Prostate gland (tissue), 2 donors: ENCODE results near the gene CCDC183. TPM values are rescaled to one million over a fixed set of nuclear protein-coding genes. Genes with fewer than 3 reads are reported as not detected.

ENCODE experiments used
- DNase-seq: peaks from one replicate; pipeline ENCODE4 v3.0.0-alpha.2; 2019; ENCODE audit warnings: low spot score
- H3K27ac ChIP-seq, 2 donors: fragments of 200-600 bp; sonication (generic); 2 replicates each; pipeline ENCODE4 v1.5.1; 2017 to 2019
- H3K27me3 ChIP-seq: fragments of 200-600 bp; sonication (generic); replicated peaks from 2 replicates; pipeline ENCODE4 v1.5.1; 2019; ENCODE audit not compliant: insufficient read depth
- H3K36me3 ChIP-seq, 2 donors: fragments of 200-600 bp; sonication (generic); 1 replicate in 1 of 2; 2 replicates in 1 of 2; pipeline versions ENCODE4 v1.5.1 to v1.8.1; 2017 to 2019
- H3K4me1 ChIP-seq: fragments of 200-600 bp; sonication (generic); replicated peaks from 2 replicates; pipeline ENCODE4 v1.5.1; 2019
- H3K4me3 ChIP-seq, 2 donors: fragments of 200-600 bp; sonication (generic); 2 replicates each; pipeline ENCODE4 v1.5.1; 2017 to 2019
- H3K9me3 ChIP-seq: fragments of 200-600 bp; sonication (generic); 2 replicates; pipeline ENCODE4 v1.5.1; 2017
- CTCF ChIP-seq, 4 experiments: fragments of 200-600 bp in 2 of 4; fragments of 450-650 bp in 2 of 4; sonication (generic) in 2 of 4; IDR thresholded peaks; 1 replicate in 3 of 4; 2 replicates in 1 of 4; pipeline ENCODE4 v1.5.1; 2016 to 2019; ENCODE audit warnings: antibody characterized with exemption in 4 of 4, mild to moderate bottlenecking in 2 of 4, moderate library complexity in 2 of 4
- POLR2A ChIP-seq: fragments of 450-650 bp; IDR thresholded peaks from one replicate; pipeline ENCODE4 v1.6.1; 2016; ENCODE audit warnings: antibody characterized with exemption, mild to moderate bottlenecking
- POLR2AphosphoS5 ChIP-seq: sonication (generic); formaldehyde crosslinking; IDR thresholded peaks from one replicate; pipeline ENCODE4 v1.6.1; 2017; ENCODE audit warnings: antibody characterized with exemption
- WGBS: methylation state at CpG from one replicate; pipeline ENCODE4 v1.1.5; 2018; 5-methylcytosine and 5-hydroxymethylcytosine counted together
- intact Hi-C: fragments of 100-400 bp; cut with DNase I; formaldehyde crosslinking; loops from one replicate; pipeline ENCODE4 v1.14.2; 2022
- total RNA-seq, 2 donors: library from RNA; depleted of rRNA; stranded (reverse); fragments of >200 nt; gene quantifications; one replicate each; pipeline ENCODE4 v1.1.0, GENCODE V29; 2016

Gene CCDC183
- total RNA-seq, 2 donors from 2014 or later: 9.5 to 45.0 TPM

- no peak overlapping the region for H3K27ac ChIP-seq
- H3K9me3 ChIP-seq: no peaks in the 10 kb centered on the region
- no peaks in the 10 kb centered on the region for H3K4me1 ChIP-seq
- no peak overlapping the region for H3K4me3 ChIP-seq
- TF ChIP-seq POLR2A (no peak), POLR2AphosphoS5 (no peak), CTCF (IDR thresholded peaks at IDR 0.05) (no peak)
- intact Hi-C loops: no loop called here
- no peak for DNase-seq
- H3K36me3 ChIP-seq: peaks cover 0 to 14% of the 10 kb centered on the region in 2 donors
- 94% methylated on average over 14 of the region's 14 CpGs for WGBS
- H3K27me3 ChIP-seq: no peaks in the 10 kb centered on the region
These were observed 31.8 kb downstream of the CCDC183 start for GRCh38 chr9:136827794-136828473.

- intact Hi-C loops: no loop called here
- Histone ChIP-seq H3K4me3 (no peak overlapping the region), H3K27me3 (no peaks in the 10 kb centered on the region), H3K4me1 (no peaks in the 10 kb centered on the region), H3K9me3 (no peaks in the 10 kb centered on the region), H3K36me3 (peaks cover 0 to 14% of the 10 kb centered on the region in 2 donors), H3K27ac (no peak overlapping the region)
- 92% methylated on average over 31 of the region's 31 CpGs for WGBS
- TF ChIP-seq POLR2A (no peak), POLR2AphosphoS5 (no peak), CTCF (IDR thresholded peaks at IDR 0.05) (no peak)
- no peak for DNase-seq
These were observed 32.5 kb downstream of the CCDC183 start for GRCh38 chr9:136828474-136829140.

DNA sequence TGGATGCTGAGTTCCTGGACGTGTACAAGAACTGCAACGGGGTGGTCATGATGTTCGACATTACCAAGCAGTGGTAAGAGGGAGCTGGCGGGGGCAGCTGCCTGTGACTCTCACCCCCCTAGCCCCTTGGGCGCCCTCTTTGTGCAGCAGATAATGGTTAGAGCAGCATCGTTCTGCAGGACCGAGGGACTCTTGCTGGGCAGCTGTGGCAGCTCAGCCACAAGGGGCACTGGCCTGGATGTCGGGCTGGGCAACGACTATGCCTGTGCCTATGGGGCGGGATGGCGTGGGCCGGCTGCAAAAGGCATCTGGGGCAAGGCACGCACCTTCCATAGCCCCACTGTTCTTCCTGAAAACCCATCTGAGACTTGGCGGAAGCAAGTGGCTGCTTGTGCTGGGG is 33.3 kb downstream of the CCDC183 start:
- DNase-seq: no peak
- 90% methylated on average over 14 of the region's 14 CpGs for WGBS

GRCh38 chr9:136829981-136830885 is 34.1 kb downstream of the CCDC183 start:
- intact Hi-C loops: no loop called here
- H3K36me3 ChIP-seq: peaks cover 0 to 14% of the 10 kb centered on the region in 2 donors
- TF ChIP-seq POLR2AphosphoS5 (no peak), POLR2A (no peak), CTCF (IDR thresholded peaks at IDR 0.05) (no peak)
- no peaks in the 10 kb centered on the region for H3K4me1 ChIP-seq
- no peak overlapping the region for H3K27ac ChIP-seq
- DNase-seq: no peak
- H3K9me3 ChIP-seq: no peaks in the 10 kb centered on the region
- H3K4me3 ChIP-seq: no peak overlapping the region
- no peaks in the 10 kb centered on the region for H3K27me3 ChIP-seq
- 90% methylated on average over 38 of the region's 41 CpGs for WGBS

More for the DNA sequence above, 33.3 kb downstream of the CCDC183 start:
- intact Hi-C loops: no loop called here
- Histone ChIP-seq H3K4me1 (no peaks in the 10 kb centered on the region), H3K9me3 (no peaks in the 10 kb centered on the region), H3K36me3 (peaks cover 0 to 14% of the 10 kb centered on the region in 2 donors), H3K27ac (no peak overlapping the region), H3K27me3 (no peaks in the 10 kb centered on the region), H3K4me3 (no peak overlapping the region)
- TF ChIP-seq POLR2AphosphoS5 (no peak), CTCF (IDR thresholded peaks at IDR 0.05) (no peak), POLR2A (no peak)
